CD4-positive, alpha-beta T cell treated with Interleukin-2 at 100 ng/mL for 4 hours (primary cell): ENCODE data around the gene RASD2.

Source experiments
- DNase-seq: peaks from one replicate; pipeline ENCODE4 v3.0.0-alpha.2; 2020; ENCODE audit warnings: low spot score

RASD2 gene

DNA sequence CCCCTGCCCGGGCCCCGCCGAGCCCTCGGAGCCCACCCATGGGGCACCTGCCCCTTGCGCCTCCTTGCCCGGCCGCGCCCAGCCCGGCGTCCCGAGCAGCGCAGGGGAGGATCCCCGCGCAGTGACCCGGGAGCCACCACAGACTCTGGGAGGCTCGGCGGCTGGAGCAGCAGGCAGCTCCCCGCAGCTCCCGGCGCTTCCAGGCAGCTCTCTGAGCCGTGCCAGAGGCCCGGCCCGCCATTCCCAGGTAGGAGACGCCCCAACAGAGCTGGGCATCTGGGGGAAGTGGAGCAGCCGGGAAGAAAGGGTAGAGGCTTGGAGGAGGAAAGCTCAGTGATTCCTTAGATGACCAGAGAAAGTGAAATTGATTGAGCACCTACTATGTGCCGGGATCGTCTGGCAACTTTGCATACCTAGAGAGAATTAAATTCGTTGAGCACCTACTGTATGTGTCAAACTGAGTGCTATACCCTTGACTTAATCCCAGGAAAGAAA lies 670 bp downstream of the RASD2 start:
- DNase-seq, result no peak

DNA sequence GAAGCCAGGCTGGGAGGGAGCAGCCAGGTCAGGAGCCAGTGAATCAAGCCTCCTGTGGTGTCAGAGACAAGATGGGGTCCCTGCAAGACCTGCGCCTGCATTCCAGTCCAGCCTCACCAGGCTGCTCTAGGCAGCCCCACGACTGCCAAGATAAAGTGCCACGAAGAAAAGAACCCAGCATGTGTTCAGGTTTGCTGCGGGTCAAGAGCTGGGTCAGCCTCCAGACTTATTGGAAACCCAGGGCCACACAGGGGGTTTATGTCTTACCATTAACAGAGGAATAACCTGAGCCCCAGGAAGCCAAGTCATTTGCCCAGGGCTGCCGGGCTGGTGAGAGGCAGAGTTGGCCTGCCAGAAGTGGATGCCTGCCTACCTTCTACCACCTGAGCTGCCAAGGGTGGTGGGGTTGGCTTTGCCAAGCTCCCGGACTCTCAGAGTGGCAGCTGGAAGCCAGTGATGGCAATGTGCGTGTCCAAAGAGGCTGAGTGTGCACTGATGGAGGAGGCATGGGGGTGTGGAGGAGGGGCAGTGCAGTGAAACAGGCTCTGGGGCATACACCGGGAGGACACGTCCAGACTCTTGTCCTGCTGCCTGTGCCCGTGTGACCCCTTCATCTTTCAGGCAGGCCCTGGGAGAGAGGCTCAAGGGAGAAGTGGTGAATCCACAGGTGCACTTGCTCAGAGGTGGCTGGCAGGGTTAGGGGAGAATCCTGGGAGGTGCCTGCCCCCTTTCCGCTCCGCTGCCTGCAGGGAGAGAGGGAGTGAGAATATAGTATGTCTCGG lies 1.7 kb downstream of the RASD2 start:
- no peak for DNase-seq

DNA sequence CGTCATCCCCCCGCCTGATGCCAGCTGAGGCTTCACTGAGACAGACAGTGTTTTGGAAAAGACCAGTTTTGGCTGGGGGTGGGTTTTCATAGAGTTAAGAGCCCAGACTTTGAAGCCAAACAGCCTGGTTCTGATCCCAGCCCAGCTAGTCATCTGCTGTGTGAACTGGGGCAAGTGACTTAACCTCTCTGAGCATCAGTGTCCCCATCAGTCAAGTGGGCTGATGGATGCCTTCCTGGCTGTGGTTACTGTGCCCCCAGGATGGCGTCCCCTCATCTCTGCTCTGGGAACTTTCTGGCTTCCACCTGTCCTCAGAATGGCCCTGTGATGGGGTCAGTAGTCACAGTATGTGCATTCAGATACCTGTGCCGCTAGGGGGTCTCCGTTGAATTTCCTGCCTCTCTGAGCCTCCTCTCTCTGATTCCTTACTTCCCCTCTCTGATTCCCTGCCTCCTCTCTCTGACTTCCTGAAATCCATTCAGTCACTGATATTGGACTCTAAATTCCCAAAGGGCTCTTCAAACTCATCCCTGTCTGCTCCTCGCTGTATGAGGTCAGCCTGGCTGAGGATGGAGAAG lies 2.4 kb downstream of the RASD2 start:
- no peak for DNase-seq

DNA sequence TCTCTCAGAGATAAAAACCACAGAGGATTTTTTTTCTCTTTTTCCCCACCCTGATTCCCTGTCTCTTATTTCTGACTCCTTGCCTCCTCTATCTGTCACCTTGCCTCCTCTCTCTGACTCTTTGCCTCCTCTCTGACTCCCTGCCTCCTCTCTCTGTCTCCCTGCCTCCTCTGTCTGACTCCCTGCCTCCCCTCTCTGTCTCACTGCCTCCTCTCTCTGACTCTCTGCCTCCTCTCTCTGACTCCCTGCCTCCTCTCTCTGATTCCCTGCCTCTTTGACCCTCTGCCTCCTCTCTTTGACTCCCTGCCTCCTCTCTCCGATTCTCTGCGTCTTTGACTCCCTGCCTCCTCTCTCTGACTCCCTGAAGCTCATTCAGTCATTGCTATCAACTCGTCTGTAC lies 3.1 kb downstream of the RASD2 start:
- no peak for DNase-seq

DNA sequence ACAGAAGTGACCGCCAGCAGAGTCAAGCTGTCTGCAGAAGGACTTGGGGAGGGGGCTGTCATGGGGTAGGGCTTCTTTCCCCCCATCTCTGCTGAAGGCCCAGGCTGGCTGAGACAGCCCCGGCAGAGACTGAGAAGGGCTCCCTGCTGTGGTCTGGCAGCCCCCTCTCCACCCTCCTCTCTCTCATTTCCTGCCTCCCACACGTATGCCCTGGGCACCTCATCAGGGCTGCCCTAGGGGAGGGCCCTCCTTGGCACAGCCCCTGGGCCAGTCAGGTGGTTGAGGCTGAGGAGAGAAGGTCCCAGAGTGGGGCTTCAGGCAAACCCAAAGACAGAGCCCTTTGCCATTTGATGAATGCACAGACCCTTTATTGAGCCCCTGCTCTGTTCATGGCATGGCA lies 3.6 kb downstream of the RASD2 start:
- DNase-seq, result no peak

DNA sequence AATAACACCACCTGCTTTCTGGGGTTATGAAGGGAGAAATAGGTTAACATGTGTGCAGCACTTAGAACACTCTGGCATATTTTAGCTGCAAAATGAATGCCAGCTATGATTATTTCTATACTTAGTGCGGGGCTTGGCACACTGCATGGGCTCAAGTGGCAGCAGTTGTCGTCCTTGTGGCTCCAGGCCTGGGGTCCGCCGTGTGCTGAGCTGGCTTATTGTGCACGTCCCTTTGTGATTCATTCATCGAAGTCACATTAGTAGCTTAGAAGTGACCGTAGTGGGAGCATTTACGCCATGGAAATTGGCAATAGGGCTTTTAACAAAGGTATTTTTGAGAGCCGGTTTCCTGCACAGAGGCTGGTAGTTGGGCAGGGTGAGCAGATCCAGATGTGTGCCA lies 4.2 kb downstream of the RASD2 start:
- DNase-seq, result no peak

DNA sequence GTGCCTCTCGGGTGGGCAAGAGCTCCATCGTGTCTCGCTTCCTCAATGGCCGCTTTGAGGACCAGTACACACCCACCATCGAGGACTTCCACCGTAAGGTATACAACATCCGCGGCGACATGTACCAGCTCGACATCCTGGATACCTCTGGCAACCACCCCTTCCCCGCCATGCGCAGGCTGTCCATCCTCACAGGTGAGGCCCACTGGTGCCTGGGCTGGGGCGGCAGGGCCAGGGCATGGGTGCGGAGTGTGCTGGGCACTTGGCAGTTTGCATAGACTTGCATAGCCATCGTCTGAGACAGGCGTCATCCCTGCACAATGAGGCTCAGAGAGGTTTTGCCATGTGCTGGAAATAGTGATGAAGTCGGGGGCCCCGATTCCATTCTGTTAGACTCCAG lies 6.3 kb downstream of the RASD2 start:
- no peak for DNase-seq

DNA sequence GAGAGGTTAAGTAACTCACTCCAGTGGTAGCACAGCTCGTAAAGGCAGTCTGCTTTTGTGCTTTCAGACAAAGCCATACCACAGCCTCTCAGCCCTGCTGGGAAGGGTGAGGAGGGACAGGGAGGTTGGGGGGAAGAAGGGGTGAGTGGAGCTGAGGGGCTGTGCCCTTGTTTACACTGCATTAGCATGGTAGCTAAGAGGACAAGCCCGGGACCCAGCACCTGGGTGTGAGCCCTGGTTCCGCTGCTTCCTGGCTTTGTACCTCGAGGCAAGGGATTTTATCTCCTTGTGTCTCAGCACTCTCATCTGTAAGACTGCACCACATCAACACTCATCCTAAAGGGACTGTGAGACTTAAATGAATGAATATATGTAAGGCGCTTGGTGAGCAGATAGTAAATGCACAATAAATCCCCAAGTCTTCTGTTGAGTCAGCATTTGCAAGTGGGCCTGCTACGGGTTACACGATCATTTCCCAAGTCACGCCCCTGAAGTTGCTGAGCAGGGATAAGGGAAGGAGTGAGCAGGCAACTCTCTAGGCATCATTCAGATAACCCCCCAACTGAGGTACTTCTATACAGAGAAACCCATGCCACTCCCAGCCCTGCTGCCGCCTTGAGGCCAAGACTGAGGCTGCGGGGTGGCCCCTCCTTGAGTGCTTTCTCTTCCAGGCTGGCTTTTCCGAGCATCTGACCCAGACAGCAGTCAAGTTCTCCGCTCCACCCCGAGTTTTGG lies 7.5 kb downstream of the RASD2 start:
- DNase-seq, result no peak

DNA sequence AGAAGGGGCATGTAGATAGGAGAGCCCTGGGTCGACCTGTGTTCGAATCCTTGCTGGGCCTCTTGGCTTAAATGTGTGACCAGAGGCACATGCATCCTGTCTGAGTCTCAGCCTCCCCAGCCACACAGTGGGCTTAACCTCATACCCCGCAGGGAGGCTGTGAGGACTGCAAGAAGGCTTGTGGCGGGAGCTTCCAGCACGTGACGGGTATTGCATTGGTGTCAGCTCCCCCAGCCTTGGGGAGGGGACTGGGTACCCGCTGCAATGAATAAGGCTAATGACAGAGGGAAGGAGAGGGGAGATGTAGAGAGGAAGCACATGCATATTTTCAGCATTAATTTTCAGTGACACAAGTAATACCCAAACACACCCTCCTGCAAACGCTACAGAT lies 8.1 kb downstream of the RASD2 start:
- no peak for DNase-seq

DNA sequence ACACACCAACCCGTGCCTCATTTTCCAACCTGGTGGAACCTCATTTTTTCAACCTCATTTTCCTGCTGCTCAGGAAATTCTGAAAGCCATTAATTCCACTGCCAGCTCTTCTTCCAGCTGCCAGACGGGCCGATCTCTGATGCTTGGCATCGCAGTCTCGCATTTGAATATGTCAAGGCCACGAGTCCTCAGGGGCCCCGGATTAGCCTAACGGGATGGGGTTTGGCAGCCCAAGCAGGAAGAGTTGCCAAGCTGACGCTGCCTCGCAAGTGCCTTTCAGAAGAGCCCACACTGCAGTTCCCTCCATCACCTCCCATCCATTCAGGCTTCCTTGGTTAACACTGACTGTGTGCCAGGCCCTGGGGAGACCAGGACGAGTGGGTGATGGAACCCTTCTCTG lies 8.7 kb downstream of the RASD2 start:
- DNase-seq, result no peak

DNA sequence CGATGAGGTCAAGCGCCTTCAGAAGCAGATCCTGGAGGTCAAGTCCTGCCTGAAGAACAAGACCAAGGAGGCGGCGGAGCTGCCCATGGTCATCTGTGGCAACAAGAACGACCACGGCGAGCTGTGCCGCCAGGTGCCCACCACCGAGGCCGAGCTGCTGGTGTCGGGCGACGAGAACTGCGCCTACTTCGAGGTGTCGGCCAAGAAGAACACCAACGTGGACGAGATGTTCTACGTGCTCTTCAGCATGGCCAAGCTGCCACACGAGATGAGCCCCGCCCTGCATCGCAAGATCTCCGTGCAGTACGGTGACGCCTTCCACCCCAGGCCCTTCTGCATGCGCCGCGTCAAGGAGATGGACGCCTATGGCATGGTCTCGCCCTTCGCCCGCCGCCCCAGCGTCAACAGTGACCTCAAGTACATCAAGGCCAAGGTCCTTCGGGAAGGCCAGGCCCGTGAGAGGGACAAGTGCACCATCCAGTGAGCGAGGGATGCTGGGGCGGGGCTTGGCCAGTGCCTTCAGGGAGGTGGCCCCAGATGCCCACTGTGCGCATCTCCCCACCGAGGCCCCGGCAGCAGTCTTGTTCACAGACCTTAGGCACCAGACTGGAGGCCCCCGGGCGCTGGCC lies 11.0 kb downstream of the RASD2 start:
- DNase-seq, result no peak

DNA sequence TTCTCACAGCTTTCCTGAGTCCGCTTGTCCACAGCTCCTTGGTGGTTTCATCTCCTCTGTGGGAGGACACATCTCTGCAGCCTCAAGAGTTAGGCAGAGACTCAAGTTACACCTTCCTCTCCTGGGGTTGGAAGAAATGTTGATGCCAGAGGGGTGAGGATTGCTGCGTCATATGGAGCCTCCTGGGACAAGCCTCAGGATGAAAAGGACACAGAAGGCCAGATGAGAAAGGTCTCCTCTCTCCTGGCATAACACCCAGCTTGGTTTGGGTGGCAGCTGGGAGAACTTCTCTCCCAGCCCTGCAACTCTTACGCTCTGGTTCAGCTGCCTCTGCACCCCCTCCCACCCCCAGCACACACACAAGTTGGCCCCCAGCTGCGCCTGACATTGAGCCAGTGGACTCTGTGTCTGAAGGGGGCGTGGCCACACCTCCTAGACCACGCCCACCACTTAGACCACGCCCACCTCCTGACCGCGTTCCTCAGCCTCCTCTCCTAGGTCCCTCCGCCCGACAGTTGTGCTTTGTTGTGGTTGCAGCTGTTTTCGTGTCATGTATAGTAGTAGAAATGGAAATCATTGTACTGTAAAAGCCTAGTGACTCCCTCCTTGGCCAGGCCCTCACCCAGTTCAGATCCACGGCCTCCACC lies 11.7 kb downstream of the RASD2 start:
- DNase-seq, result peak; percentile 74

DNA sequence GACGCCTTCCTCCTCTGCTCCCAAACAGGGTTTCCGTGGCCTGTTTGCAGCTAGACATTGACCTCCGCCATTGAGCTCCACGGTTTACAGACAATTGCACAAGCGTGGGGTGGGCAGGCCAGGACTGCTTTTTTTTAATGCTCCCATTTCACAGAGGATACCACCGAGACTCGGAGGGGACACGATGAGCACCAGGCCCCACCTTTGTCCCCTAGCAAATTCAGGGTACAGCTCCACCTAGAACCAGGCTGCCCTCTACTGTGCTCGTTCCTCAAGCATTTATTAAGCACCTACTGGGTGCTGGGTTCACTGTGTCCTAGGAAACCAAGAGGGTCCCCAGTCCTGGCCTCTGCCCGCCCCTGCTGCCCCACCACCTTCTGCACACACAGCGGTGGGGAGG lies 12.2 kb downstream of the RASD2 start:
- no peak for DNase-seq

DNA sequence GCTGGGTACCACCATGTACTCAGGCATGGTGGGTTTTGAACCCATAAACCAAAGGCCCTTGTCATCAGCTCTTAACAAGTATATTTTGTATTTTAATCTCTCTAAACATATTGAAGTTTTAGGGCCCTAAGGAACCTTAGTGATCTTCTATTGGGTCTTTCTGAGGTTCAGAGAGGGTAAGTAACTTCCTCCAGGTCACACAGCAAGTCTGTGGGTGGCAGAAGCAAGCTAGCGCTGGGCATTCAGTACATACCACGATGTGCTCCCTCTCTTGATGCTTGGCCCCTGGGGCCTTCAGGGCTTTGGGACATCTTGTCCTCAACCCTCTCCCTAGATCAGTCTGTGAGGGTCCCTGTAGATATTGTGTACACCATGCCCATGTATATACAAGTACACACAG lies 12.7 kb downstream of the RASD2 start:
- no peak for DNase-seq

DNA sequence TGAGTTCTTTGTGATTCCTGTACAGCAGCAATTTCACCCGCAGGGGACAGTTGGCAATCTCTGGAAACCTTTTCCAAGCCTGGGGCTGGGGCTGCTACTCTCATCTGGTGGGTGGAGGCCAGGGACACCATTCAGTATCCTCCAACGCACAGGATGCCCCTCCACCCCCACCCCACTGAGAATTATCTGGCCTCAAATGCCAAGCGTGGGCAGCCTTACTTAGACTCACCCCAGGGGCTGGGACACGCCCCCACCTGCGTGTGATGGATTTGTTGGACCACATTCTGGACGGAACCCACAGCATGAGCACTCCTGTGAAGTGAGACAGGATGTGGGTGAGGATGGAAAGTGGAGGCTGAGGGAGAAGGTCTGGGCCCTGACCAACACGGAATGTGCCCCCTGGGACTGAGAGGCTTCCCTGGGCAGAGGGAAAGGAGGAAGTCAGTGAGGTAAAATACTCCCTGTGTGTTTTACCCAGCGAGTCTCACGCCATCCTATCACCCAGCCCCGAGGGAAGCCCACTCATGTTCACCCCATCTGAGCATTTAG lies 13.7 kb downstream of the RASD2 start:
- no peak for DNase-seq

DNA sequence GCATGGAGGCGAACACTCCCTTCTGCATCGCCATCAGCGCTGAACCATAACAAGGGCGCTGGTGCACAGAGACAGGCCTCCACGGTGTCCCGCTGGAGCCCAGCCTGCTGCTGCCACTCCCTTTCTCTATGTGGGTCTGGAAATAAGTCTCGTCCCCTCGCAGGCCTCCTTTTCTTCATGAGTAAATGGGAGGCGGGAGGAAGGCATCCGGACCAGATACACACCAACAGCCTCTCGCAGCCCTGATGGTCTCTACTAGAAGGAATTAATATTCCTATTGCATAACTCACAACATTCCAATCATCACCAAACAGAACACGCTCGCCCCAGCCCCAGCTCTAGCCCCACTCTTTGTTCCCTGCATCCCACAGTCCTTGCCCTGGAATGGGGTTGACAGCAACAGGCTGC lies 14.9 kb downstream of the RASD2 start:
- DNase-seq, result no peak

DNA sequence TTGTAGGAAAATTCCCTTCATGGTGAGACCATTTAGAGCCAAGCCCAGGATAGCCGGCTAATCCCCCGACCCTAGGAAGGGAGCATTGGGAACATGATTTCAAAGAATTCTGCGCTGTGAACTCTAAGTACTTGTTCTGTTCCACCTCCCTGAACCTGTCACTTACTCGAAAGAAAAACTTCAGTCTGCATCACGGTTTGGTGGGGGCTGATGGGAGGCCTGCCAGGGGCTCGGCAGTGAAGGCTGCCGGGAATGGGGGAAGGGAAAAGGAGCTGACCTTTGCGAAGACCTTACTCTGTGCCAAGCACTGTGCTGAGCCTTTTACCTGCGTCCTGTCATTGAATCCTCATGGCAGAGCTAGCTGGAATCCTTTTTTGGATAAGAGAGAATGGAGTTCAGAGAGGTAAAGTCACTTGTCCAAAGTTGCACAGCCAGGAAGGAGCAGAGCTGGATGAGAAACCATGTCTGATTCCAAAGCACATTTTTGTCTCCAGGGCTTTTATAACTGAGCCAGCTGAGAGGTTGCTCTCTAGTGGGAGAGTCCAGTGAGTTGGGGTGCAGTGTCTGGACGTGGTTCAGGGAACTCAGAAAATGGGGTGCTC lies 15.4 kb downstream of the RASD2 start:
- DNase-seq, result no peak

DNA sequence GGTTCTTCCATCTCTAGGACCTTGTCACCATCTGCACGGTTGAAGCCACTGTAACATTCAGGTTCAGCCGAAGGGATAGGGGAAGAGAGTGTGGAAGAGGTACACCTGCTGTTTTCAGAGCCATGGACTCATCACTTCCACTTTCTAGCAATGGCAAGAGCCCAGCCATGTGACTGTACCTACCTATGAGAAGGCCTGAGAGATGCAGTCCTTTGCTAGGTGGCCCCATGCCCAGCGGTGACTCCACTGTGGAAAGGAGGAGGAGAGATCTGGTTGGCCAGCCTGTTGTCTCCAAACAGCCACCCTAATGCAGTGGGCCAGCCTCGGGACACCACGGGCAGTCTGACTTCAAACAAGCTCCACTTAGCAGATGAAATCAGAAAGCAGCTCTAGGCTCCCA lies 16.0 kb downstream of the RASD2 start:
- DNase-seq, result no peak

DNA sequence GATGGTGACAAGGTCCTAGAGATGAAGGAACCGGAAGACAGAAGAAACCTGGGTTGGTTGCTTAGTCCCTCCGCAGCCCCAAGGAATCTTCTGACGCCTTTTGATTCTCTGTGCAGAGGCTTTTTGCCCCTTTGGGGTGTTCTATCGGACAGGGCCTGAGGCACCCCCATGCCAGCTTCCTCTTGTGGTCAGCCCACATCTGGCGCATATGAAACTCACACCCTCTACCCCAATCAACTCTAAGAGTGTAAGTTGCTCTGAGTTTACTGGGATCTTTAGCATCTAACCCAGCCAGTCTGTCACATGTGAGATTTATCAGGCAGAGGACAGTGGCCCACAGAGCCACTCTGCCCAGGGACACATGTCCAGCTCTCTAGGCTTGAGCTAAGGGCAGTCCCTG lies 17.4 kb downstream of the RASD2 start:
- no peak for DNase-seq

DNA sequence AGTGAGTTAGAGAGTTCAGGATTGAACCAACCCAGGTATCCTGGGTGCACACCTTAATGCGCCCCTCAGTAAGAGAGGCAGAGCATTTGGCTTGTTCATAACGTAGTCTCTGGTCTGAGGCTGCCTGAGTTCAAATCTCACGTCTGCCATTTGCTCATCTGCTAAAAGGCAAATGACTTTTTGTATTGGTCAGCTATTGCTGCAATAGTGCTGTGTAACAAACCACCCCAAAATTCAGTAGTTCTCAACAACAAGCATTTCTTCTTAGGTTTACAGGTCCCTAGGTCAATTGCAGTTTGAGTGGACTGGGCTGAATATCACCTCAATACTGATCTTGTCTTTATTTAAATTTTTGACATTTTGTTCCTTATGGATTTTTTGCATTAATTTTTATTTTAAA lies 18.1 kb downstream of the RASD2 start:
- no peak for DNase-seq

DNA sequence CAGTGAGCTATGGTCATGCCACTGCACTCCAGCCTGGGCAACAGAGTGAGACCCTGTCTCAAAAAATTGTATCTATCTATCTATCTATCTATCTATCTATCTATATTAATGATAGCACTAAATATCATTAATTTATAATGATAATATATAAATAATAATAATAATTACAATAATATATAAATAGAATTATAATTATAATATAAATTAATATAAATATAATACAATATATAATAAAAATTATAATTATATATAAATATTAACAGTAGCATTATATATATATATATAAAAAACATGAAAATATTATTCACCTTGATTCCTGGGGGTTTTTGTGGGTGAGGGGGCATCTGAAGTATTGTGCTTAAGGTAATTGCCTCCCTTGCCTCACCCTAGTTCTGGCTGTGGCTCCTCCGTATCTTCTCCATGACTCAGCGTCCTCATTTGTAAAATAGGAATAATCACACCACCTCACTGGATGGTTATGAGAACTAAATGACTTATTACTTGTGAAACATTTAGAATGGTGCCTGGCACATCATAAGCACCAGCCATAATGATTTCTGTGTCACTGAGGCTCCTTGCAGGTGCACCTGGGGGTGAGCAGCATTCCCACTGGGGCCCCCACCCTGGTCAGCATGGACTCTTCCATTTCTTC lies 18.8 kb downstream of the RASD2 start:
- DNase-seq, result no peak
